WTC11 (cell line): Measurements from ENCODE around the gene SYS1.

Experiments used
- CBFB ChIP-seq: sonication (generic); formaldehyde crosslinking; IDR thresholded peaks from 2 replicates; pipeline ENCODE4 v1.8.1; 2022; ENCODE audit warnings: mild to moderate bottlenecking, low read depth, missing genetic modification reagents
- CTCF ChIP-seq: fragments of 200-600 bp; IDR thresholded peaks from 2 replicates; pipeline ENCODE4 v1.8.0; 2022; ENCODE audit warnings: antibody characterized with exemption
- GABPB1 ChIP-seq: sonication (generic); formaldehyde crosslinking; IDR thresholded peaks from 2 replicates; pipeline ENCODE4 v1.8.1; 2023; ENCODE audit warnings: mild to moderate bottlenecking, missing genetic modification reagents
- TEAD4 ChIP-seq: sonication (generic); formaldehyde crosslinking; IDR thresholded peaks from 2 replicates; pipeline ENCODE4 v1.8.0; 2022; ENCODE audit warnings: mild to moderate bottlenecking, missing genetic modification reagents
- USF1 ChIP-seq: sonication (generic); formaldehyde crosslinking; IDR thresholded peaks from 2 replicates; pipeline ENCODE4 v1.8.0; 2022; ENCODE audit warnings: mild to moderate bottlenecking, missing genetic modification reagents
- USF2 ChIP-seq: sonication (generic); formaldehyde crosslinking; IDR thresholded peaks from 2 replicates; pipeline ENCODE4 v1.8.1; 2023; ENCODE audit warnings: mild to moderate bottlenecking, missing genetic modification reagents, moderate library complexity
- TF ChIP-seq, protein P1 (sequence below): sonication (generic); formaldehyde crosslinking; IDR thresholded peaks from 2 replicates; pipeline ENCODE4 v1.8.0; 2022; ENCODE audit warnings: mild to moderate bottlenecking, missing genetic modification reagents

DNA sequence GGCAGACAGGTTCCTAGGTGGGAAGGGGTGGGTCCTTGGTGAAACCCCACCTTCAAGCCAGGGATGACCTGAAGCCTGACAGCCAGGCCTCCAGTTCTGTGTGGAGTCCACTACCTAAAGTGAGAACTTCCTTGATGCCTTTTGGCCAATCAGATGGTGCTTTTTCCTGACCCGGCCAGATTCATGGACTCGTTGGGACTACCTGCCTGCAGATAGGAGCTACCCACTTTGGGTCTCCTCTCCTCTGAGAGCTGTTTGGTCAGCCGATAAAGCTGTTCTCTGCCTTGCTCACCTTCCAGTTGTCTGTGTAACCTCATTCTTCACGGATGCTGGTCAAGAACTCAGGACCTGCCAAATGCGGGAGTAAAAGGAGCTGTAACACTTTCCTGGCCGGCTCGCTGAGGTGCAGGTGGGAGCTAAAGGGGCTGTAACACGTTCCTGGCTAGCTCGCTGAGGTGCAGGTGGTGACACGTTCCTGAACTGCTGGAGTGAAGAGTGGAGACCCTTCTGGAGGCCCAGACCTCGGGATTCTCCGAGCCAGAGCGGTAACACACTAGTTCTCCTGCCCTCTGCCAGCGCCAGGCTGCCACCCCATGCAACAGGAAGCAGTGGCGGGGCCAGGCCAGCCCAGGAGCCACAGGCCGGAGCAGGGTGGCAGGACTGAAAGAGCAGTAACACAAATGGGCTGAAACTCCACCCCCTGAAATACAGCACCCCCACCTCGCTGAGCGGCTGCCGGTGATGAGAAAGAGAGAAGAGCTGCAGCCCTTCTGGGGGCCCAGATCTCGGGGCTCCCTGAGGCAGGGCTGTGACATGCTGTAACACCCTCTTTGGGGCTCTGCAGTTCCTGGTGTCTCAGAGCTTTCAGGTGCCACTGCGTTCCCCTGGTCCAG is 31.5 kb downstream of the SYS1 start:
- TF ChIP-seq CTCF (no peak), CBFB (no peak), USF2 (CRISPR knock-in tag) (no peak), USF1 (CRISPR knock-in tag) (no peak), TEAD4 (CRISPR knock-in tag) (no peak), GABPB1 (CRISPR knock-in tag) (no peak)
- TF ChIP-seq, protein P1, sequence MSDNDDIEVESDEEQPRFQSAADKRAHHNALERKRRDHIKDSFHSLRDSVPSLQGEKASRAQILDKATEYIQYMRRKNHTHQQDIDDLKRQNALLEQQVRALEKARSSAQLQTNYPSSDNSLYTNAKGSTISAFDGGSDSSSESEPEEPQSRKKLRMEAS (CRISPR knock-in tag), result no peak
